HG03066 (cell line): ENCODE data around the gene KIR2DL1.
"Not testable (repeated sequence)": the region's sequence is repeated elsewhere in the genome, so short reads cannot be mapped to it uniquely, and the experiment has no call there.

Source experiments
- ATAC-seq: cut with Tn5 transposase; IDR thresholded peaks from one replicate; pipeline ENCODE4 v1.9.1; 2021; ENCODE audit warnings: low read depth; ENCODE audit not compliant: unreplicated experiment

Gene KIR2DL1

DNA sequence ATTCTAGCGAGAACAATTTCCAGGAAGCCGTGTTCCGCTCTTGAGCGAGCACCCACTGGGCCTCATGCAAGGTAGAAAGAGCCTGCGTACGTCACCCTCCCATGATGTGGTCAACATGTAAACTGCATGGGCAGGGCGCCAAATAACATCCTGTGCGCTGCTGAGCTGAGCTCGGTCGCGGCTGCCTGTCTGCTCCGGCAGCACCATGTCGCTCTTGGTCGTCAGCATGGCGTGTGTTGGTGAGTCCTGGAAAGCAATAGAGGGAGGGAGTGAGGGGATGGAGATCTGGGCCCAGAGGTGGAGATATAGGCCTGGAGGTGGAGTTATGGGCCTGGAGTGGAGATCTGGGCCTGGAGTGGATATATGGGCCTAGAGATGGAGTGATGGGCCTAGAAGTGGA is at the start of gene KIR2DL1:
Gene KIR2DL1, plus strand, starts transcription at position 148 of the 400 bp plus-strand sequence. Its CDS starts 58 bp downstream, at position 206.
- ATAC-seq = not testable (repeated sequence)

DNA sequence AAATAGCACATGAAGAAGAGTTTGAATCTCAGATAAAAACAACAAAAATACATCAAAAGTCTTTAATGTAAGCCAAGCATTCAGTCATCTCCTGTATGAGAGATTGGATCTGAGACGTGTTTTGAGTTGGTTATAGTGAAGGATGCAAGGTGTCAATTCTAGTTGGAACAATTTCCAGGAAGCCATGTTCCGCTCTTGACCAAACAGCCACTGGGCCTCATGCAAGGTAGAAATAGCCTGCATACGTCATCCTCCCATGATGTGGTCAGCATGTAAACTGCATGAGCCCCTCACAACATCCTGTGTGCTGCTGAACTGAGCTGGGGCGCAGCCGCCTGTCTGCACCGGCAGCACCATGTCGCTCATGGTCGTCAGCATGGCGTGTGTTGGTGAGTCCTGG is 45.5 kb upstream of the KIR2DL1 start, which contains the start of gene KIR3DL3:
Gene KIR3DL3, plus strand, starts transcription at position 301 of the 400 bp plus-strand sequence. Its CDS starts 55 bp downstream, at position 356.
- ATAC-seq = no peak

DNA sequence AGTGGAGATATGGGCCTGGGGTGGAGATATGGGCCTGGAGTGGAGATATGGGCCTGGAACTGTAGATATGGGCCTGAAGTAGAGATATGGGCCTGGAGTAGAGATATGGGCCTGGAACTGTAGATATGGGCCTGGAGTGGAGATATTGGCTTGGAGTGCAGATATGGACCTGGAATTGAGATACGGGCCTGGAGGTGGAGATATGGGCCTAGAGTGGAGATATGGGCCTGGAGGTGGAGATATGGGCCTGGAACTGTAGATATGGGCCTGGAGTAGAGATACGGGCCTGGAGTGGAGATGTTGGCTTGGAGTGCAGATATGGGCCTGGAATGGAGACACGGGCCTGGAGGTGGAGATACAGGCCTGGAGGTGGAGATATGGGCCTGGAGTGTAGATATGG is 44.9 kb upstream of the KIR2DL1 start:
- no peak for ATAC-seq

DNA sequence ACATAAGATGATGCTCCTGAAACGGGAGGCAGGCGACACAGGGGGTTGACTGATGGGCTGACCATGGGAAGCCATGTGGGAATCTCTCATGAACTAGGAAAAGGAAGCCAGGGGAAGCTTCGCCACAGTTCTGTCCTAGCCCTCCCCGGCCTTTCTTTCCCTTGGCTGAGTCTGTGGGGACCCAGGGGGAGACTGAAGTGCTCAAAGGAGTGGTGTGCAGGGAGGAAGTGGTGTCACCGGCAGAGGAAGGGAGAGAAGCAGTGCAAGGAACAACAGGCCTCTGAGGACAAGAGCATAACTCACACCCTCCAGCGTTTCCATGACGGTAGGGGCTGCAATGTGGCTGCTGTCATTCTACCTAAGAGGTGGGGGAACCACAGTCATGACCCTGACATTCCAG is 44.3 kb upstream of the KIR2DL1 start:
- ATAC-seq = no peak

DNA sequence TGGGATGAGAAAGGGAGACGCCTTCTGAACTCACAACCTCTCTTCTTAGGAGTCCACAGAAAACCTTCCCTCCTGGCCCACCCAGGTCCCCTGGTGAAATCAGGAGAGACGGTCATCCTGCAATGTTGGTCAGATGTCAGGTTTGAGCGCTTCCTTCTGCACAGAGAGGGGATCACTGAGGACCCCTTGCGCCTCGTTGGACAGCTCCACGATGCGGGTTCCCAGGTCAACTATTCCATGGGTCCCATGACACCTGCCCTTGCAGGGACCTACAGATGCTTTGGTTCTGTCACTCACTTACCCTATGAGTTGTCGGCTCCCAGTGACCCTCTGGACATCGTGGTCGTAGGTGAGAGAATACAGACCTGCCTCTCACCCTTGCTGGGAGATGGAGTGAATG is 42.0 kb upstream of the KIR2DL1 start:
- no peak for ATAC-seq

DNA sequence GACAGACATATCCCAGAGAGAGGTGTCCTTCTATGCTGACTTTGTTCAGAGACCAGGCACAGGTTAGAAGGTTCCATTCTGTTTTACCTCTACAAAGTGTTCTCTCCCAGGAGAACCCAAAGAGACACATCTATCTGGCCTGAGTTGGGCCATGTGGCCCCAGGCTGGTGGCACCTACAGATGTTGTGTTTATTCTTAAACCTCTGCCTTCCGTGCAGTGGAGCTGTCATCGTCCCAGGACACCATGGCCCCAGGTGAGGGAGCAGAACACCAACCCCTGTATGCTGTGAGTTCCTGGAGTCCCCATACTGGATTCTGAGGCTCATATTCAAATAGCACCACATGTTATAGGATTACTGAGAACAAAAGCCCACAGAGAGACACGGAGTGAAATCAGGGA is 41.4 kb upstream of the KIR2DL1 start:
- ATAC-seq = no peak

DNA sequence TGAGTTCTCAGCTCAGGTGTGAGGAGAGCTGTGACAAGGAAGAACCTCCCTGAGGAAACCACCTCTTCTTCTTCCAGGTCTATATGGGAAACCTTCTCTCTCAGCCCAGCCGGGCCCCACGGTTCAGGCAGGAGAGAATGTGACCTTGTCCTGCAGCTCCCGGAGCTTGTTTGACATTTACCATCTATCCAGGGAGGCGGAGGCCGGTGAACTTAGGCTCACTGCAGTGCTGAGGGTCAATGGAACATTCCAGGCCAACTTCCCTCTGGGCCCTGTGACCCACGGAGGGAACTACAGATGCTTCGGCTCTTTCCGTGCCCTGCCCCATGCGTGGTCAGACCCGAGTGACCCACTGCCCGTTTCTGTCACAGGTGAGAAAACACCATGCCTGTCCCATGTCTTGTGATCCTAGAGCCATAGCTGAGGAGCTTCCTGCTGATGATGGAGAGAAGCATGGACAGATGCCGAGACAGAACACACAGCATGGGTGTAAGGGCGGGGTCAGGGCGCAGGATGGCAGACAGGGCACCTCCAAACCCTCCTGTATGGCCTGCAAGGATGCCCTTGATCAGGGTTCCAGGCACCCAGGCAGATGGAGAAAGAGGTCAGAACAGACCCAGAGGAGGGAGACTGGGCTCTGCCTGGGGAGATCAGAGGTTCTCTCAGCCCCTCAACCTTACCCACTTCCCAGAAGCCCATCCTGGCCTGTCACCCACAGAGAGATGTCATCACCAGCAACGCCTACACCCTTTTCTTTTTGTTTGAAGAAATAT is 40.0 kb upstream of the KIR2DL1 start:
- ATAC-seq = no peak

DNA sequence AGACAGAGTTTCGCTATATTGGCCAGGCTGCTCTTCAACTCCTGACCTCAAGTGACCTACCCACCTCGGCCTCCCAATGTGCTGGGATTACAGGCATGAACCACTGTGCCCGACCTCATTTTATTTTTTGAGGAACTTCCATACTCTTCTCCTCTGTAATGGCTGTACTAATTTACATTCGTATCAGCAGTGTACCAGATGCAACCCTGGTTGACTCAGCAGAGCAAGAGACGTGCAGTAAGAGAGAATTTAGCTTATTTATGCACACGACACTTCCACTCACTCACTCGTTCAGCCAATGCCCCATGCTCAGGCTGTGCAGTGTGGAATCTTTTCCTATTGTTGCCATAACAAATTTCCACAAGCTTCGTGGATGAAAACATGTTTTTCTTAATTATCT is 38.4 kb upstream of the KIR2DL1 start:
- no peak for ATAC-seq

DNA sequence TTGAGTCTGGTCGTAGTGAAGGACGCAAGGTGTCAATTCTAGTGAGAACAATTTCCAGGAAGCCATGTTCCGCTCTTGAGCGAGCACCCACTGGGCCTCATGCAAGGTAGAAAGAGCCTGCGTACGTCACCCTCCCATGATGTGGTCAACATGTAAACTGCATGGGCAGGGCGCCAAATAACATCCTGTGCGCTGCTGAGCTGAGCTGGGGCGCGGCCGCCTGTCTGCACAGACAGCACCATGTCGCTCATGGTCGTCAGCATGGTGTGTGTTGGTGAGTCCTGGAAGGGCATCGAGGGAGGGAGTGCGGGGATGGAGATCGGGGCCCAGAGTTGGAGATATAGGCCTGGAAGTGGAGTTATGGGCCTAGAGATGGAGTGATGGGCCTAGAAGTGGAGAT is 31.3 kb upstream of the KIR2DL1 start, which contains the start of gene KIR2DL3:
Gene KIR2DL3, plus strand, starts transcription at position 208 of the 400 bp plus-strand sequence. Its CDS starts 33 bp downstream, at position 241.
- ATAC-seq = not testable (repeated sequence)

DNA sequence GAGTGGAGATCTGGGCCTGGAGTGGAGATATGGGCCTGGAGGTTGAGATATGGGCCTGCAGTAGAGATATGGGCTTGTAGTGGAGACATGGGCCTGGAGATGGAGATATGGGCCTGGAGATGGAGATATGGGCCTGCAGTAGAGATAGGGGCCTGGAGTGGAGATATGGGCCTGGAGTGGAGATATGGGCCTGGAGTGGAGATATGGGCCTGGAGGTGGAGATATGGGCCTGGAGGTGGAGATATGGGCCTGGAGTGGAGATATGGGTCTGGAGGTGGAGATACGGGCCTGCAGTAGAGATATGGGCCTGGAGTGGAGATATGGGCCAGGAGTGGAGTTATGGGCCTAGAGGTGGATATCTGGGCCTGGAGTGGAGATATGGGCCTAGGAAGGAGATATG is 30.9 kb upstream of the KIR2DL1 start:
- ATAC-seq = no peak

DNA sequence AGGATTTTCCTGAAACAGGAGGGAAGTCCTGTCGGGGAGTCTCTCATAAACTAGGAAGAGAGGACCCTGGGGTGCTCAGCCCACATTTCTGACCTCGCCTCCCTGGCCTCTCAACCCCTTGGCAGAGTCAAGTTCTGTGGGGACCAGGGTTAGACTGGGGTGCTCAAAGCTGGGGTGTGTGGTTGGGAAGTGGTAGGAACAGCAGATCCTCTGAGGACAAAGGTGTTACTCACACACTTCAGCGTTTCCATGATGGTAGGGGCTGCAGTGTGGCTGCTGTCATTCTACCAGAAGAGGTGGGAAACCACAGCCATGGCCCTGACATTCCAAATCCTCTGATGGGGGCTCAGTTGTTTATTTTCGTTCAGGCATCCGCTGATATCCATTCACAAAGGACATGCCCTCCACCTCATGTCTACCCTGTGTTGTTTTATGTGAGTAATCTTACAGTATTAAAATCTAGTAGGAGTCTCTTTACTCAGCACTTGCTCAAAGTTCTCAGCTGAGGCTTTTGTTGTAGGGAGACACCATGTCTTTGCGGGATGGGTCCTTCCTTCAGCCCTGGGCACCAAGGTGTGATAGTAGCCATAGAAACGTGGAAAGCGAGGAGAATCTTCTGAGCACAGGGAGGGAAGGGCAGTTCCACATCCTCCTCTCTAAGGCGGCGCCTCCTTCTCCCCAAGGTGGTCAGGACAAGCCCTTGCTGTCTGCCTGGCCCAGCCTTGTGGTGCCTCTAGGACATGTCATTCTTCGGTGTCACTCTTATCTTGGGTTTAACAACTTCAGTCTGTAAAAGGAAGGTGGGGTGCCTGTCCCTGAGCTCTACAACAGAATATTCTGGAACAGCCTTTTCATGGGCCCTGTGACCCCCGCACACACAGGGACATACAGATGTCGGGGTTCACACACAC is 29.8 kb upstream of the KIR2DL1 start:
- ATAC-seq = no peak

DNA sequence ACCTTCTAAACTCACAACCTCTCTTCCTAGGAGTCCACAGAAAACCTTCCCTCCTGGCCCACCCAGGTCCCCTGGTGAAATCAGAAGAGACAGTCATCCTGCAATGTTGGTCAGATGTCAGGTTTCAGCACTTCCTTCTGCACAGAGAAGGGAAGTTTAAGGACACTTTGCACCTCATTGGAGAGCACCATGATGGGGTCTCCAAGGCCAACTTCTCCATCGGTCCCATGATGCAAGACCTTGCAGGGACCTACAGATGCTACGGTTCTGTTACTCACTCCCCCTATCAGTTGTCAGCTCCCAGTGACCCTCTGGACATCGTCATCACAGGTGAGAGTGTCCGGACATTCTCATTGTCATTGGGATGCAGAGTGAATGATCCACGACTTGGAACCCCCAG is 27.6 kb upstream of the KIR2DL1 start:
- ATAC-seq = not testable (repeated sequence)

DNA sequence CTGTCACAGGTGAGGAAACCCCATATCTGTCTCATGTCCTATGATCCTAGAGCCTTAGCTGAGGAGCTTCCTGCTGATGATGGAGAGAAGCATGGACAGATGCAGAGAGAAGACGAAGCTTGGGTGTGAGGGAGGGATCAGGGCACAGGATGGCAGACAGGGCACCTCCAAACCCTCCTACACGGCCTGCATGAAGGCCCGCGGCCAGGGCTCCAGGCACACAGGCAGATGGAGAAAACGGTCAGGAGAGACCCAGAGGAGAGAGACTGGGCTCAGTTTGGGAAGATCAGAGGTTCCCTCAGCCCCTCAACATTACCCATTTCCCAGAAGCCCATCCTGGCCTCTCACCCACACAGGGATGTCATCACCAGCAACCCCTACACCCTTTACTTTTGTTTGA is 25.5 kb upstream of the KIR2DL1 start:
- not testable (repeated sequence) for ATAC-seq

DNA sequence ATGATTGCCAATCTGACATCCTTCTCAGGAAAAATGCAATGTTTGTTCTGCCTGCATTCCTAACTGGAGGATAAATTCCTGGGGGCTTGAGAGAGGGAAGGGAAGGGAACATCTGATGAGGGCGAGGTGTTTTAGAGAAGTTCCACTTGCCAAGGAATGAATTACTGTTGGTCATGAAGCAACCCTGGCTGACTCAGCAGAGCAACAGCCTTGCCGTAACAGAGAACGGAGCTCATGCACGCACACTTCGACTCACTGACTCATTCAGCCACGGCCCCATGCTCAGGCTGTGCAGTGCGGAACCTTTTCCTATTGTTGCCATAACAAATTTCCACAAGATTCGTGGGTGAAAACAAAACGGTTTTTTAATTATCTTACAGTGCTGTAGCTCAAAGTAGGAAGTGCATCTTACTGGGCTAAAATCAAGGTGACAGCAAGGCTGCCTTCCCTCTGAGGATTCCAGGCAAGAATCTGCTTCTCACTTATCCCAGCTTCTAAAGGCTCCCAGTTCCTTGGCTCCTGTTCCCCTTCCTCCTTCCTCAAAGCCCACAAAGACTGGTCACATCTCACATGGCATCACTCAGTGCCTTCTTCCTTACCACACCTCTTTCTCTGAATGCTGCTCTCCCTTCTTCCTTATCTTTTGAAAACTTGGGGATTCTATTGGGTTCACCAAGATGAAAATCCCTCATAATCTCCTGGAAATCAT is 21.8 kb upstream of the KIR2DL1 start:
- not testable (repeated sequence) for ATAC-seq

DNA sequence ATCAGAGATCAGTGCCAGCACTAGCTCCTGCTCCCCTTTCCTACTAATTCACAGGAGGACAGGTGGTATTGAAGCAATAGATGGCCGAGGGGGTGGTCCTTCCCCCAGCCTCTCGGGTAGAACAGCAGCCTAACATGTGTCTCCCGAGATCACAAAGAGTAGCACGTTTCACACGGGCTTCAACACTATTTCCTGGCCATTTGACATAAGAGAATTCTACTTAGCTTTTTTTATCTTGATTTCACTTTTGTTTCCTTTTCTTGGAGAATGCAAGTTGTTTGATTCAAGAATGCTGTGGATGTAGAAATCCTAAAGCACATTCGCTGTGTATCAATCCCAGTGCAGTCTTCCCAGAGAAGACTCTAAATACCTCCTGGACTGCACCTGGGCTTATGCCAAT is 19.3 kb upstream of the KIR2DL1 start:
- not testable (repeated sequence) for ATAC-seq

DNA sequence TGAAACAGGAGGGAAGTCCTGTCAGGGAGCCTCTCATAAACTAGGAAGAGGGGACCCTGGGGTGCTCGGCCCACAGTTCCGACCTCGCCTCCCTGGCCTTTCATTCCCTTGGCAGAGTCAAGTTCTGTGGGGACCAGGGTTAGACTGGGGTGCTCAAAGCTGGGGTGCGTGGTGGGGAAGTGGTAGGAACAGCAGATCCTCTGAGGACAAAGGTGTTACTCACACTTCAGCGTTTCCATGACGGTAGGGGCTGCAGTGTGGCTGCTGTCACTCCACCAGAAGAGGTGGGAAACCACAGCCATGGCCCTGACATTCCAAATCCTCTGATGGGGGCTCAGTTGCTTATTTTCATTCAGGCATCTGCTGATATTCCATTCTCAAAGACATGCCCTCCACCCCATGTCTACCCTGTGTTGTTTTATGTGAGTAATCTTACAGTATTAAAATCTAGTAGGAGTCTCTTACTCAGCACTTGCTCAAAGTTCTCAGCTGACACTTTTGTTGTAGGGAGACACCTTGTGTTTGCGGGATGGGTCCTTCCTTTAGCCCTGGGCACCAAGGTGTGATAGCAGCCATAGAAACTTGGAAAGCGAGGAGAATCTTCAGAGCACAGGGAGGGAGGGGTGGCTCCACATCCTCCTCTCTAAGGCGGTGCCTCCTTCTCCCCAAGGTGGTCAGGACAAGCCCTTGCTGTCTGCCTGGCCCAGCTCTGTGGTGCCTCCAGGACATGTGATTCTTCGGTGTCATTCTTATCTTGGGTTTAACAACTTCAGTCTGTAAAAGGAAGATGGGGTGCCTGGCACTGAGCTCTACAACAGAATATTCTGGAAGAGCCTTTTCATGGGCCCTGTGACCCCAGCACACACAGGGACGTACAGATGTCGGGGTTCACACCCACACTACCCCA is 13.1 kb upstream of the KIR2DL1 start:
- ATAC-seq = not testable (repeated sequence)

DNA sequence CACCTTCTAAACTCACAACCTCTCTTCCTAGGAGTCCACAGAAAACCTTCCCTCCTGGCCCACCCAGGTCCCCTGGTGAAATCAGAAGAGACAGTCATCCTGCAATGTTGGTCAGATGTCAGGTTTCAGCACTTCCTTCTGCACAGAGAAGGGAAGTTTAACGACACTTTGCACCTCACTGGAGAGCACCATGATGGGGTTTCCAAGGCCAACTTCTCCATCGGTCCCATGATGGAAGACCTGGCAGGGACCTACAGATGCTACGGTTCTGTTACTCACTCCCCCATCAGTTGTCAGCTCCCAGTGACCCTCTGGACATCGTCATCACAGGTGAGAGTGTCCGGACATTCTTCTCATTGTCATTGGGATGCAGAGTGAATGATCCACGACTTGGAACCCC is 11.0 kb upstream of the KIR2DL1 start:
- ATAC-seq = not testable (repeated sequence)

DNA sequence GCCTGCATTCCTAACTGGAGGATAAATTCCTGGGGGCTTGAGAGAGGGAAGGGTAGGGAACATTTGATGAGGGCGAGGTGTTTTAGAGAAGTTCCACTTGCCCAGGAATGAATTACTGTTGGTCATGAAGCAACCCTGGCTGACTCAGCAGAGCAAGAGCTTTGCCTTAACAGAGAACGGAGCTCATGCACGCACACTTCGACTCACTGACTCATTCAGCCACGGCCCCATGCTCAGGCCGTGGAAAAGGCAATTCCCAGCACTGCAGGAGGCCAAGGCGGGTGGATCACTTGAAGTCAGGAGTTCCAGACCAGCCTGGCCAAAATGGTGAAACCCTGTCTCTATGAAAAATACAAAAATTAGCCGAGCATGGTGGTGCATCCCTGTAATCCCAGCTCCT is 5.4 kb upstream of the KIR2DL1 start:
- ATAC-seq = not testable (repeated sequence)

DNA sequence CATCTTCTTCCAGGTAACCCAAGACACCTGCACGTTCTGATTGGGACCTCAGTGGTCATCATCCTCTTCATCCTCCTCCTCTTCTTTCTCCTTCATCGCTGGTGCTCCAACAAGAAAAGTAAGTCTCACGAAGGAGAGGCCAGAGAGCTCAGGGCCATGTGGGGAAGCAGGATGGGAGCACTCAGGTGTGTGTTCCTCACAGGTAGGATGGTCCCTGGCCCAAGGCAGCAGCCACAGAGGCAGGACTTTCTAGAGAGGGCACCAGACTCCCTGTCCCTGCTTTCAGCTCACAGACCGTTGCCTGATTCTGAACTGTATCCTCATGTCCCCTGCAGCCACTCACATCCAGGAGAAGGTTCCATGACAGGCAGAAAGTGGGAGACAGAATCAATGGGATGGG is 3.1 kb upstream of the KIR2DL1 start:
- not testable (repeated sequence) for ATAC-seq

DNA sequence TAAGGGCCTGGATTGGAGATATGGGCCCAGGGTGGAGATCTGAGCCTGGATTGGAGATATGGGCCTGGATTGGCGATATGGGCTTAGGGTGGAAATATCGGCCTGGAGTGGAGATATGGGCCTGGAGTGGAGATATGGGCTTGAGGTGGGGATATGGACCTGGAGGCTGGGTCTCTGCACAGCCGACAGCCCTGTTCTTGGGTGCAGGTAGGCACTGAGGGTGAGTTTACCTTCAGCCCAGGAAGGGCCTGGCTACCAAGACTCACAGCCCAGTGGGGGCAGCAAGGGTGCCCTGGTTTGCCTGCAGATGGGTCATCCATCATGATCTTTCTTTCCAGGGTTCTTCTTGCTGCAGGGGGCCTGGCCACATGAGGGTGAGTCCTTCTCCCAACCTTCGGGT is 918 bp downstream of the KIR2DL1 start:
- ATAC-seq = not testable (repeated sequence)
